GM18909 (cell line): ENCODE measurements around the gene SPOCK1.

Experiments
- ATAC-seq: cut with Tn5 transposase; IDR thresholded peaks from one replicate; pipeline ENCODE4 v1.9.1; 2021; ENCODE audit warnings: mild to moderate bottlenecking; ENCODE audit not compliant: unreplicated experiment, poor library complexity

Gene SPOCK1

DNA sequence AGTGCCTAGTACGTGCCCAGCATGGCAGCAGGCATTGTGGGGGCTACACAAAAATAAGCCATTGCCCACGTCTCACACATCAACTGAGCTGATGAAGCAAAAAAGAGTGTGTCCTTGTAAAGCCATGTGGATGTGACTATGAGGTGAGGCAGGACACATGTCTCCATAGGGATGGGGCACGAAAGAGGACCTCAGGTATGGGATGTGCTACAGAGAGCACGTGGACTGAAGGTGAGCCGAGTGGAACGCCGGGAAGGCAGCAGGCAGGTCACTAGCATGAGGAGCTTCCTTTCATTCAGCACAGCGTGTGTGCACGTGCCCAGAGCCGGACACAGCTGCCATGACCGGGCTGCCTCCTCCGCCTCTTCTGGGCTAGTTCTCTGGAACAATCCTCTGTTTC is 429.8 kb downstream of the SPOCK1 start:
- ATAC-seq = no peak

DNA sequence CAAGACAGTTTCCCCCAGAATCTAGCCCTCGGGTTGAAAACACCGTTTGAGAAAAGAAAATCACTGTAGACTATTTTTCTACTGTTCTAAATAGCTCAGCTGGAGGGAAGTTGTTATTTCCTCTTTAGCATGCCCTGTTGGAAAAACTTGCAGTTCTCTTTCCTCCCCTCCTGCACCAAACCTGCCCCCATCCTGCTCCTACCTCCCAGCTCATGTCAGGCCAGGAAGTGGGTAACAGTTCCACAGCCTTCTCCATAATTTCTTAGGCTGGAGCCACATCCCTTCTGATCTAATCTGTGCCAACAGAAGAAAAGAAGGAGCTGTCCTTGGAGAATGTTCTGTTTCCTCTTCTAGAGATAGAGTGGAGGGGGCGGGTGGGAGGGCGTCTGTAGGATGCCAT is 437.7 kb downstream of the SPOCK1 start:
- ATAC-seq = no peak

- no peak for ATAC-seq
Measured at GRCh38 chr5:137058089-137058488, 441.0 kb downstream of the SPOCK1 start.

GRCh38 chr5:137056676-137057075 is 442.4 kb downstream of the SPOCK1 start:
- ATAC-seq = no peak

- no peak for ATAC-seq
Measured at GRCh38 chr5:137055271-137055872, 443.8 kb downstream of the SPOCK1 start.

GRCh38 chr5:137054792-137055191 is 444.3 kb downstream of the SPOCK1 start:
- ATAC-seq = no peak

GRCh38 chr5:137054335-137054734 is 444.8 kb downstream of the SPOCK1 start:
- no peak for ATAC-seq

- ATAC-seq = no peak
Measured at GRCh38 chr5:137051161-137051560, 448.0 kb downstream of the SPOCK1 start.

- no peak for ATAC-seq
Measured at GRCh38 chr5:137040641-137041340, 458.3 kb downstream of the SPOCK1 start.

- no peak for ATAC-seq
Measured at GRCh38 chr5:137040024-137040423, 459.1 kb downstream of the SPOCK1 start.

DNA sequence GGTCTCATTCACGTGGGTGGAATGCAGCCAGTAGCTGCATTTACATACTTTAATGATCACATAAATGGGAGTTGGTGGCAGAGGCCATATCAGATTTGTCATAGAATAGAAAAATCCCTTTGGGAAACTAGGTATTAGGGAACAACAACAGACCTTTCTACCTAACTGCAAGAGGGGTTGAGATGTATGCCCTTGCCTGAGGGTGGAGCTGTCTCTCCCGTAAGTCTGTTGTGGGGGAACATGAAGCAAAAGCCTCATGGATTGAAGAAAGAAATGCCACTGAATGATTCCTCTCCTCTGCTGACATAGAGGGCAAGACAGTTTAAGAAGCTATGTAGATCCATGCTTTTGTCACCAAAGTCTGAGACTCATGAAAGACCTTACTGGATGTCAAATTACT is 461.3 kb downstream of the SPOCK1 start:
- no peak for ATAC-seq

DNA sequence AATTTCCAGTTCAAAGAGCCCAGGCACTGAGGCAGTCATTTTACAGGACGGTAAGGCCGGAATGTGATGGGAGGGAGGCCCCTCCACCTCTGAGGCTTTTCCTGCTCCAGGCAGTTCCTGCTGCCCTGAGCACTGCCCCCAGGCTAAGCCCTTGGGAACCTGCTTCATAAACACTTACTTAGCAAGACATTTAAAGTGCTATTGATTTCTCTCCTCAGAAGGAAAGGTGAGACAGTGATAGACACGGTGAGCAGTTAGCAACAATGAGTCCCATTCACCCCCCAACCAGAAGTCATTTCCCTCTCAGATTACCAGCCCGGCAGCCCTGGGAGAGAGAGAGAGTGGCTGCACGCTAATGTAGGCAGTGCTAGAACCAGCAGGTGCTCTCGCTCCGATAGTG is 462.5 kb downstream of the SPOCK1 start:
- ATAC-seq = no peak

DNA sequence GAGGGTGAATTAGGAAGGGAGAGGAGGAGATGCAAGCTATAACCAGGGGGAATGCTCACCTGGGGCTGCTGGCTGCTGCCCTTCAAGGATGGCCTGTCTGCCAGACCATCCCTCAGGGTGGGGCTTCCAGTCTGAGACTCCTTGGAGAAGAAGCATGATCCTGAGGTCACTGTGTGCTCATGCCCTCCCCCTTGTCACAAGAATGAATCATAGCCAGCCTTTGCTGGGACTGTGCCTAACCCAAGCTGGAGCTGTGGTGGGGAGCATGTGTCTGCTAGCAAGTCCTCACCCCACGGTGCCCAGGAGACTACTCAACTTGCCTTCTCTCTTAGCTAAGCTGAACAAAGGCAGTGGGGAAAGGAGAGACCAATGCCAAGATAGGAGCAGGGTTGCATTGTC is 463.6 kb downstream of the SPOCK1 start:
- ATAC-seq = no peak

DNA sequence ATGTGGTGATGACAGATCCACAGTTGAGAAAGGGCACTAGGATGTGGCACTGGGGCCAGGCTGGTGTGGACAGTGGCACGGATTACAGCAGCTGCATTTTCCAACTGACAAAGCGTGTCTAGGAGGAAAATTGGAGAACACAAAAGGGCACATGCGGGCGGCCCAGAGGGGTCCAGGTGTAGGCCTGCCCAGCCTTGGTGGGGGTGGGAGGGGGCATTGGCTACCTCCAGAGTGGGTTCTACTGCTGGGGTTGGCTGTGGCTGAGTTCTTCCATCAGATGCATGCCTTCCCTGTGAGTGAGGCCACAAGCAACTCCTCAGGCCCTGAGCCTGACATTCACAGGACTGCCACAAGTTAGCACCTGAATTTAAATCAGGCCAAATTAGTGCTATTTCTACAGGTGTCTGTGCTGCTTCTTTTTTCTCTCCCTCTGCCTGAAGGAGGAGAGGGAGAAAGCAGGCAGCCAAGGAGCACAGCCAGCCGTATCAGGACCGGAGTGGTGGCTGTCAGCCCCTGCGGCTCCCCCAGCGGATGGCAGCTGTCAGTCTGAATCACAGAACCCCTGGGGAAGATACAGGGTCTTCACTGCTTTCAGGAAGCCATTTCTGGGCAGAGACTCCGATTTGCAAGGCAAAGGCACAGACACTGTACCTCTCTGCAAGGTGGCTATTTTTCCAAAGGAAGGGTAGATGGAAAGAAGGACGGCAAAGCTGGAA is 464.2 kb downstream of the SPOCK1 start:
- ATAC-seq = no peak

- no peak for ATAC-seq
Measured at GRCh38 chr5:137034213-137034612, 464.9 kb downstream of the SPOCK1 start.

DNA sequence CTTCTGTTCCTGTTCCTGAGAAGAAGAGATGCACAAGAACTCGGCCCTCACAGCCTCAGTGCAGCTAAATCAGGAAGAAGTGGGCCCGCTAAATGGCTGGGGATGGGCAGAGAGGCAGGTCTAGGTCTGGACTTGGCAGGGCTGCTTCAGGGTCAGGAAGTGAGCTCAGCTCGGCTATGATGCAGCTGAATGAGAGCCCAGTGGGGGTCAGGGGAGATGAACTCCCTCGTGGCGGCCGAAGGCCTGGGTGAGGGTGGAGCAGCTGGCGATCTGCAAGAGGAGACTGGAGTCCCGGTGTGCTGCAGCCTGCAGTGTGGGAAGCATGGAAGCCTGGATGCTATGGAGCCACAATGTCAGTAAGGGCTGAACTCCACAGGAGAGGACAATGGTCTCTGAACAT is 466.2 kb downstream of the SPOCK1 start:
- no peak for ATAC-seq

DNA sequence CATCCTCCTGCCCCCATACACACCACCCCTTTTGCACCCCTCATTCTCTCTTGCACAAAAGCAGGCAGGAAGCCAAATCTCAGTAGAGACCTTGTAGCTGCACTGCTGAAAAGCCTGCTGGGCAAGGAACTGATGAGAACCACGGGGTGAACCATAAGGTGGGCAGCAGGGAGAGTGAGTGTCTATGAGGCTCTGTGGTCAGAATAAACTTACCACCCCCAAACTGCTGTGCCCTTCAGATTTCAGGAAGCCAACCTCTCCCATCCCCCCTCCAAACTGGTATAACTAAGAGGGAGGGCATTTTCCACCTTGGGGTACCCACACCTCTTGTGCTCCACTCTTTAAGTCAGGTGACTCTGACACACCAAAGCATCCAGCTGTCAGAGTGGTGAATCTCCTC is 471.4 kb downstream of the SPOCK1 start:
- ATAC-seq = no peak

DNA sequence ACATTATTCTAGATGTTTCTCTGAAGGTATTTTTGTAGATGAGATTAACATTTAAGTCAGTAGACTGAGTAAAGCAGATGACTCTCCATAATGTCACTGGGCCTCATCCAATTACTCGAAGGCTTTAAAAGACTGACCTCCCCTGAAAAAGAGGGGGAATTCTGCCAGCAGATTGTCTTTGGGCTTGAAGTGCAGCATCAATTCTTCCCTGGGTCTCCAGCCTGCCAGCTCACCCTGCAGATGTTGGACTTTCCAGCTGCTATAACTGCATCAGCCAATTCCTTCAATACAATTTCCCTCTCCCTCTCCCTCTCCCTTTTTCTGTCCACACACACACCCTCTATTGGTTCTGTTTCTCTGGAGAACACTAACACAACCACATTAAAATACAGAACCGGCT is 472.8 kb downstream of the SPOCK1 start:
- no peak for ATAC-seq

DNA sequence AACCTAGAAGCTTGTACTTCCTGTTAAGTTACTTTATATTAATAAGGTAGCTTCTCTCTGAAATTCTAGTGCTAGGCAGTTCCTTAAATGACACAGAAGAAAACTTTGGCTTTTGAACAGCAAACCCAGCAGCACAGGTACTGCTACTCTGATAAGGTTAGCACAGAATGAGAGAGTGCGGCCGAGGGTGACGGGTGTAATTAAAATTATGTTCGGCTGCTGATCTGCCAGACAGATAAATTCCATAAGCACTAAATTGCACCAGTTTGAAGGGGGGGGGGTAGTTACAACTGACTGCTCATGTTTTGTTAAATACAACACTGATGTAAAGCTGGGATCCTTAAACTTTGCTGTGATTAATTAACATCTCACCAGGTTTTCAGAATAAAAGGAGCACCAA is 475.1 kb downstream of the SPOCK1 start:
- ATAC-seq = no peak

DNA sequence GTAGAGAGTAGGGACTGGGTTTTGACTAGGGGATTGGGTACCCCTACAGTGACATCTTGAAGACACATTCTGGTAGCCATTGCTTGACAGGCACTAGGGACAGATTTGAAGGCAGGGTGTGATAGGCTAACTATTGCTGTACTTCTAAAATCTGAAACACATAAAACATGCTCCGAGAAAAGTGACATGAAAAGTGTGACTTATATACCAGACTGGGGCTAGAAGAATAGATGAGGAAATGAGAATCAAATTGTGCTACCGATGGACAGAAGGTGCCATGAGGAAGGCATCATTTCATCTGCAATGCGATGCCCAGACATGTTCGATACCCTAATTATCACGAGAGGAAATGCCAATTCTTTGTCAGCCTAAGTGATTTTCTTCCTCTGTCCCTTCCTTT is 475.8 kb downstream of the SPOCK1 start:
- ATAC-seq = no peak

- ATAC-seq = no peak
Measured at GRCh38 chr5:137022725-137023124, 476.4 kb downstream of the SPOCK1 start.

DNA sequence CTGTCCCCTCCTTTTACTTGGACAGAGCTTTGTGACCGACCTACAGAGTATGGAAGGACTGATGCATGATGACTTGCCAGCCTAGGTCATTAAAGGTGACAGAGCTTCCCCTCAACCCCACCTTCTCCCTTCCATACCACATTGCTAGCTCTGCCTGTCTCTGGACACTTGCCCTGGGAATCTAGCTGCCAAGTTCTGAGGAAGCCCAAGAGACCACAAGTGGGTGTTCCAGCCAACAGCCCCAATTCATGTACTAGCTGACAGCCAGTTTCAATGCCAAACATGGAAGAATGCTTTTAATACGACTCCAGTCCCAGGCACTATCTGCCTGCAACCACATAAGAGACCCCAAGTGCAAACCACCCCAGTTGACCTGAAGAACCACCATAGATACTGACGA is 477.1 kb downstream of the SPOCK1 start:
- ATAC-seq = no peak
